Nucleus accumbens (tissue), 56 donors: ENCODE results near the gene STIP1.

Experiments used
- DNase-seq, 56 donors: peaks; one replicate each; lab custom pipeline; 2025; lab: John Stamatoyannopoulos, UW

Gene STIP1

GRCh38 chr11:64232182-64232966 is 46.4 kb downstream of the STIP1 start:
- DNase-seq = no peak

- DNase-seq = no peak
Measured at GRCh38 chr11:64232967-64233315, 47.0 kb downstream of the STIP1 start.

- peak in 43 of 56 donors; percentile 17 to 81 (median 48) for DNase-seq
Measured at GRCh38 chr11:64233913-64234586, 48.1 kb downstream of the STIP1 start, which contains the start of gene VEGFB. Gene VEGFB, plus strand, starts transcription at chr11:64234584. Its CDS starts 250 bp downstream, at chr11:64234834.

GRCh38 chr11:64234647-64235379 is 48.8 kb downstream of the STIP1 start:
- peak in 3 of 56 donors; percentile 13 to 63 (median 49) for DNase-seq

- no peak for DNase-seq
Measured at GRCh38 chr11:64235437-64236161, 49.6 kb downstream of the STIP1 start.

- no peak for DNase-seq
Measured at GRCh38 chr11:64237484-64237951, 51.5 kb downstream of the STIP1 start.

GRCh38 chr11:64238076-64238475 is 52.1 kb downstream of the STIP1 start:
- DNase-seq = no peak

- no peak for DNase-seq
Measured at GRCh38 chr11:64238999-64239398, 53.0 kb downstream of the STIP1 start.

GRCh38 chr11:64239662-64240434 is 53.9 kb downstream of the STIP1 start:
- DNase-seq = peak in 9 of 56 donors; percentile 32 to 57 (median 48)

GRCh38 chr11:64240435-64241240 is 54.7 kb downstream of the STIP1 start, which contains the start of gene FKBP2:
Gene FKBP2, plus strand, starts transcription at chr11:64241095. Its CDS starts 1,293 bp downstream, at chr11:64242388.
- peak; percentile 83 to 100 (median 98) for DNase-seq

- DNase-seq = peak; percentile 97 to 100 (median 99)
Measured at GRCh38 chr11:64241241-64241490, 55.2 kb downstream of the STIP1 start.

- peak in 3 of 56 donors; percentile 50 to 51 (median 50) for DNase-seq
Measured at GRCh38 chr11:64241491-64242374, 55.8 kb downstream of the STIP1 start.

- DNase-seq = no peak
Measured at GRCh38 chr11:64243236-64243854, 57.4 kb downstream of the STIP1 start.

- DNase-seq = no peak
Measured at GRCh38 chr11:64244107-64244506, 58.1 kb downstream of the STIP1 start.

GRCh38 chr11:64244966-64245365 is 59.0 kb downstream of the STIP1 start:
- no peak for DNase-seq

- DNase-seq = peak in 33 of 56 donors; percentile 14 to 64 (median 33)
Measured at GRCh38 chr11:64245401-64245796, 59.4 kb downstream of the STIP1 start.
